HUES48 (cell line): Measurements from ENCODE around the gene RXYLT1.
"Not testable (repeated sequence)": the region's sequence is repeated elsewhere in the genome, so short reads cannot be mapped to it uniquely, and the experiment has no call there.

Experiments
- H3K27ac ChIP-seq: one replicate; pipeline ENCODE4 v1.7.0; 2013; ENCODE audit warnings: low read depth, low read length, inconsistent platforms
- H3K27me3 ChIP-seq: 2 replicates; pipeline ENCODE4 v1.6.1; 2013; ENCODE audit warnings: mild to moderate bottlenecking, low read length; ENCODE audit not compliant: control insufficient read depth, insufficient read depth
- H3K36me3 ChIP-seq: 2 replicates; pipeline ENCODE4 v1.6.1; 2013; ENCODE audit warnings: low read length; ENCODE audit not compliant: control insufficient read depth, insufficient read depth
- H3K4me1 ChIP-seq: 2 replicates; pipeline ENCODE4 v1.6.1; 2013; ENCODE audit warnings: mild to moderate bottlenecking, low read length; ENCODE audit not compliant: control insufficient read depth, insufficient read depth
- H3K4me3 ChIP-seq: 2 replicates; pipeline ENCODE4 v1.5.1; 2013; ENCODE audit warnings: mild to moderate bottlenecking, low read depth, low read length
- H3K9ac ChIP-seq: 2 replicates; pipeline ENCODE4 v1.6.1; 2013; ENCODE audit warnings: mild to moderate bottlenecking, low read depth, low read length, moderate library complexity
- H3K9me3 ChIP-seq: 2 replicates; pipeline ENCODE4 v1.6.1; 2013; ENCODE audit warnings: low read length; ENCODE audit not compliant: control insufficient read depth, insufficient read depth

Gene RXYLT1

GRCh38 chr12:63779498-63780481, at the start of gene RXYLT1:
Gene RXYLT1 (plus strand): TSS chr12:63779909. CDS start chr12:63779961, 52 bp downstream.
- H3K27me3 ChIP-seq, result no peaks in the 10 kb centered on the region
- peak within 1 kb of the TSS; percentile 93 for H3K9ac ChIP-seq
- peaks cover 8% of the 10 kb centered on the region; the same call in 1 of the 2 replicates for H3K4me1 ChIP-seq
- peak within 1 kb of the TSS; percentile 88 for H3K27ac ChIP-seq
- peak within 1 kb of the TSS; percentile 97 for H3K4me3 ChIP-seq
- H3K9me3 ChIP-seq, result no peaks in the 10 kb centered on the region
- peaks cover 31% of the 10 kb centered on the region for H3K36me3 ChIP-seq

- H3K9me3 ChIP-seq, result not testable (repeated sequence)
These were observed 46.9 kb upstream of the RXYLT1 start for GRCh38 chr12:63732779-63733178.

GRCh38 chr12:63733585-63733984, 46.1 kb upstream of the RXYLT1 start:
- H3K9me3 ChIP-seq, H3K4me1 ChIP-seq, H3K36me3 ChIP-seq, H3K4me3 ChIP-seq, H3K9ac ChIP-seq, H3K27ac ChIP-seq, H3K27me3 ChIP-seq: not testable (repeated sequence)

More at GRCh38 chr12:63732779-63733178, 46.9 kb upstream of the RXYLT1 start:
- not testable (repeated sequence) for H3K27ac ChIP-seq, H3K36me3 ChIP-seq, H3K27me3 ChIP-seq, H3K9ac ChIP-seq, H3K4me1 ChIP-seq, H3K4me3 ChIP-seq

- not testable (repeated sequence) for H3K27ac ChIP-seq, H3K36me3 ChIP-seq, H3K4me1 ChIP-seq, H3K9ac ChIP-seq, H3K9me3 ChIP-seq, H3K4me3 ChIP-seq, H3K27me3 ChIP-seq
These were observed 39.2 kb upstream of the RXYLT1 start for GRCh38 chr12:63740551-63740950.

GRCh38 chr12:63741431-63741830, 38.3 kb upstream of the RXYLT1 start:
- not testable (repeated sequence) for H3K4me1 ChIP-seq, H3K36me3 ChIP-seq, H3K27me3 ChIP-seq, H3K9ac ChIP-seq, H3K27ac ChIP-seq, H3K9me3 ChIP-seq, H3K4me3 ChIP-seq

GRCh38 chr12:63744110-63744509, 35.6 kb upstream of the RXYLT1 start:
- not testable (repeated sequence) for H3K27me3 ChIP-seq, H3K9ac ChIP-seq

GRCh38 chr12:63746470-63746869, 33.2 kb upstream of the RXYLT1 start:
- not testable (repeated sequence) for H3K9ac ChIP-seq, H3K27ac ChIP-seq, H3K9me3 ChIP-seq, H3K4me1 ChIP-seq, H3K27me3 ChIP-seq, H3K36me3 ChIP-seq, H3K4me3 ChIP-seq

More at GRCh38 chr12:63744110-63744509, 35.6 kb upstream of the RXYLT1 start:
- H3K27ac ChIP-seq, H3K36me3 ChIP-seq, H3K4me1 ChIP-seq, H3K4me3 ChIP-seq, H3K9me3 ChIP-seq: not testable (repeated sequence)

GRCh38 chr12:63747136-63747535, 32.6 kb upstream of the RXYLT1 start:
- H3K9ac ChIP-seq, H3K4me1 ChIP-seq, H3K9me3 ChIP-seq, H3K36me3 ChIP-seq, H3K27ac ChIP-seq, H3K4me3 ChIP-seq, H3K27me3 ChIP-seq: not testable (repeated sequence)

GRCh38 chr12:63747553-63747952, 32.2 kb upstream of the RXYLT1 start:
- H3K9ac ChIP-seq, result no peak overlapping the region

GRCh38 chr12:63752283-63752682, 27.4 kb upstream of the RXYLT1 start:
- Histone ChIP-seq H3K36me3 (no peaks in the 10 kb centered on the region), H3K9ac (no peak overlapping the region), H3K9me3 (peaks cover 2% of the 10 kb centered on the region; the same call in 1 of the 2 replicates), H3K27ac (no peak overlapping the region), H3K4me1 (no peaks in the 10 kb centered on the region), H3K27me3 (no peaks in the 10 kb centered on the region), H3K4me3 (no peak overlapping the region)

More at GRCh38 chr12:63747553-63747952, 32.2 kb upstream of the RXYLT1 start:
- Histone ChIP-seq H3K27ac (no peak overlapping the region), H3K9me3 (peaks cover 2% of the 10 kb centered on the region; the same call in 1 of the 2 replicates), H3K4me3 (no peak overlapping the region), H3K27me3 (no peaks in the 10 kb centered on the region), H3K36me3 (no peaks in the 10 kb centered on the region), H3K4me1 (no peaks in the 10 kb centered on the region)

GRCh38 chr12:63752841-63753240, 26.9 kb upstream of the RXYLT1 start:
- H3K27me3 ChIP-seq, result no peaks in the 10 kb centered on the region

More at GRCh38 chr12:63752841-63753240, 26.9 kb upstream of the RXYLT1 start:
- Histone ChIP-seq H3K27ac (no peak overlapping the region), H3K4me1 (no peaks in the 10 kb centered on the region), H3K4me3 (no peak overlapping the region), H3K36me3 (no peaks in the 10 kb centered on the region), H3K9me3 (no peaks in the 10 kb centered on the region), H3K9ac (no peak overlapping the region)
